Measurements from ENCODE around the gene SASH1.

- TF ChIP-seq, protein P1, sequence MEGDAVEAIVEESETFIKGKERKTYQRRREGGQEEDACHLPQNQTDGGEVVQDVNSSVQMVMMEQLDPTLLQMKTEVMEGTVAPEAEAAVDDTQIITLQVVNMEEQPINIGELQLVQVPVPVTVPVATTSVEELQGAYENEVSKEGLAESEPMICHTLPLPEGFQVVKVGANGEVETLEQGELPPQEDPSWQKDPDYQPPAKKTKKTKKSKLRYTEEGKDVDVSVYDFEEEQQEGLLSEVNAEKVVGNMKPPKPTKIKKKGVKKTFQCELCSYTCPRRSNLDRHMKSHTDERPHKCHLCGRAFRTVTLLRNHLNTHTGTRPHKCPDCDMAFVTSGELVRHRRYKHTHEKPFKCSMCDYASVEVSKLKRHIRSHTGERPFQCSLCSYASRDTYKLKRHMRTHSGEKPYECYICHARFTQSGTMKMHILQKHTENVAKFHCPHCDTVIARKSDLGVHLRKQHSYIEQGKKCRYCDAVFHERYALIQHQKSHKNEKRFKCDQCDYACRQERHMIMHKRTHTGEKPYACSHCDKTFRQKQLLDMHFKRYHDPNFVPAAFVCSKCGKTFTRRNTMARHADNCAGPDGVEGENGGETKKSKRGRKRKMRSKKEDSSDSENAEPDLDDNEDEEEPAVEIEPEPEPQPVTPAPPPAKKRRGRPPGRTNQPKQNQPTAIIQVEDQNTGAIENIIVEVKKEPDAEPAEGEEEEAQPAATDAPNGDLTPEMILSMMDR (IDR thresholded peaks at IDR 0.05; ENCODE audit: low read depth, low read length, poor library complexity, severe bottlenecking): no peak
- TF ChIP-seq EZH2phosphoT487 (IDR thresholded peaks at IDR 0.05; ENCODE audit: borderline replicate concordance, low read length): no peak
These were observed 13.6 kb upstream of the SASH1 start for GRCh38 chr6:148328876-148329555.

All from DOHH2 (cell line).